Stromal cell of bone marrow (primary cell): Measurements from ENCODE around the gene STXBP5.

Source experiments
- DNase-seq: peaks from one replicate; pipeline ENCODE4 v3.0.0-alpha.2; 2012; ENCODE audit warnings: low read depth

STXBP5 gene

GRCh38 chr6:147211349-147211748 lies 7.1 kb downstream of the STXBP5 start:
- DNase-seq = no peak

GRCh38 chr6:147211831-147212230 lies 7.6 kb downstream of the STXBP5 start:
- no peak for DNase-seq

GRCh38 chr6:147212622-147213021 lies 8.4 kb downstream of the STXBP5 start:
- no peak for DNase-seq

- no peak for DNase-seq
Measured at GRCh38 chr6:147213772-147214171, 9.6 kb downstream of the STXBP5 start.

GRCh38 chr6:147214248-147215227 lies 10.3 kb downstream of the STXBP5 start:
- no peak for DNase-seq

- no peak for DNase-seq
Measured at GRCh38 chr6:147216915-147217314, 12.7 kb downstream of the STXBP5 start.

GRCh38 chr6:147217840-147218404 lies 13.7 kb downstream of the STXBP5 start:
- DNase-seq = no peak

- DNase-seq = no peak
Measured at GRCh38 chr6:147218797-147219196, 14.6 kb downstream of the STXBP5 start.

GRCh38 chr6:147219463-147219862 lies 15.2 kb downstream of the STXBP5 start:
- no peak for DNase-seq

GRCh38 chr6:147220345-147220744 lies 16.1 kb downstream of the STXBP5 start:
- no peak for DNase-seq

GRCh38 chr6:147221739-147222138 lies 17.5 kb downstream of the STXBP5 start:
- no peak for DNase-seq

- no peak for DNase-seq
Measured at GRCh38 chr6:147222160-147222838, 18.1 kb downstream of the STXBP5 start.

- no peak for DNase-seq
Measured at GRCh38 chr6:147223736-147224135, 19.5 kb downstream of the STXBP5 start.

- no peak for DNase-seq
Measured at GRCh38 chr6:147226163-147226724, 22.0 kb downstream of the STXBP5 start.

GRCh38 chr6:147226877-147227276 lies 22.7 kb downstream of the STXBP5 start:
- DNase-seq = no peak

- DNase-seq = no peak
Measured at GRCh38 chr6:147227770-147228320, 23.6 kb downstream of the STXBP5 start.

- no peak for DNase-seq
Measured at GRCh38 chr6:147231589-147231988, 27.4 kb downstream of the STXBP5 start.

GRCh38 chr6:147234685-147235084 lies 30.5 kb downstream of the STXBP5 start:
- DNase-seq = no peak

GRCh38 chr6:147238164-147238563 lies 33.9 kb downstream of the STXBP5 start:
- no peak for DNase-seq

GRCh38 chr6:147238906-147239305 lies 34.7 kb downstream of the STXBP5 start:
- DNase-seq = no peak

GRCh38 chr6:147244832-147245231 lies 40.6 kb downstream of the STXBP5 start:
- DNase-seq = no peak

GRCh38 chr6:147245693-147246092 lies 41.5 kb downstream of the STXBP5 start:
- DNase-seq = no peak
